IMR-90 (cell line): ENCODE data around the gene NDUFA13. TPM values are rescaled to one million over a fixed set of nuclear protein-coding genes. Genes with fewer than 3 reads are reported as not detected.

Source experiments
- ATAC-seq: fragments of 200-7000 bp; cut with Tn5 transposase; 2 replicates; pipeline ENCODE4 v1.9.1; 2020; ENCODE audit warnings: low read depth, mild to moderate bottlenecking, moderate library complexity
- BruUV-seq: library from RNA; stranded (reverse); fragments of 400-500 nt; replicated peaks from 2 replicates; lab custom pipeline; 2021; lab: Mats Ljungman, UMichigan
- CTCF ChIA-PET: fragments of 300-600 bp; formaldehyde crosslinking; extraction: SDS; loops from one replicate; lab custom pipeline; 2021; ENCODE audit warnings: antibody characterized with exemption; lab: Yijun Ruan, JAX
- POLR2A ChIA-PET: fragments of 300-600 bp; sonication (Branson Sonifier 250); formaldehyde crosslinking; loops from one replicate; lab custom pipeline; 2022; ENCODE audit warnings: antibody characterized with exemption; ENCODE audit not compliant: unreplicated experiment; lab: Charles Lee
- DNase-seq: peaks from one replicate; pipeline ENCODE4 v3.0.0; 2013
- H2AFZ ChIP-seq: replicated peaks from 2 replicates; pipeline ENCODE3; 2013; ENCODE audit warnings: low read length, mild to moderate bottlenecking; ENCODE audit not compliant: poor library complexity
- H2AK5ac ChIP-seq: 2 replicates; pipeline ENCODE4 v1.6.1; 2013; ENCODE audit warnings: low read depth, low read length, inconsistent platforms
- H2AK9ac ChIP-seq: replicated peaks from 2 replicates; pipeline ENCODE3; 2013; ENCODE audit warnings: mild to moderate bottlenecking, low read depth, low read length, moderate library complexity; ENCODE audit not compliant: poor library complexity
- H2BK120ac ChIP-seq: 2 replicates; pipeline ENCODE4 v1.6.1; 2013; ENCODE audit warnings: low read depth, low read length, inconsistent platforms
- H2BK15ac ChIP-seq: 3 replicates; pipeline ENCODE4 v1.6.1; 2013; ENCODE audit warnings: low read depth, low read length, inconsistent platforms
- H2BK20ac ChIP-seq: 2 replicates; pipeline ENCODE4 v1.6.1; 2013; ENCODE audit warnings: low read depth, mild to moderate bottlenecking, inconsistent platforms, low read length, moderate library complexity
- H2BK5ac ChIP-seq: 2 replicates; pipeline ENCODE4 v1.6.1; 2013; ENCODE audit warnings: mild to moderate bottlenecking, low read depth, low read length, inconsistent platforms; ENCODE audit not compliant: poor library complexity, severe bottlenecking
- H3K14ac ChIP-seq: replicated peaks from 2 replicates; pipeline ENCODE4 v1.6.1; 2013; ENCODE audit warnings: low read depth, low read length, inconsistent platforms
- H3K18ac ChIP-seq: 2 replicates; pipeline ENCODE4 v1.6.1; 2013; ENCODE audit warnings: low read depth, low read length, control low read depth
- H3K23ac ChIP-seq: 2 replicates; pipeline ENCODE4 v1.6.1; 2013; ENCODE audit warnings: low read depth, low read length, inconsistent platforms
- H3K27ac ChIP-seq: 2 replicates; pipeline ENCODE4 v1.5.1; 2013; ENCODE audit warnings: mild to moderate bottlenecking, control low read depth, low read length; ENCODE audit not compliant: insufficient read depth
- H3K27me3 ChIP-seq: 2 replicates; pipeline ENCODE4 v1.6.1; 2013; ENCODE audit warnings: low read length; ENCODE audit not compliant: control insufficient read depth, insufficient read depth
- H3K36me3 ChIP-seq: 2 replicates; pipeline ENCODE4 v1.6.1; 2013; ENCODE audit warnings: low read length, mixed read lengths; ENCODE audit not compliant: control insufficient read depth, insufficient read depth
- H3K4ac ChIP-seq: 2 replicates; pipeline ENCODE4 v1.6.1; 2013; ENCODE audit warnings: low read depth, low read length, inconsistent platforms
- H3K4me1 ChIP-seq: 2 replicates; pipeline ENCODE4 v1.6.1; 2013; ENCODE audit warnings: low read length, mixed read lengths; ENCODE audit not compliant: control insufficient read depth, insufficient read depth
- H3K4me2 ChIP-seq: 2 replicates; pipeline ENCODE4 v1.6.1; 2013; ENCODE audit warnings: low read depth, mild to moderate bottlenecking, control low read depth, low read length, moderate library complexity
- H3K4me3 ChIP-seq: 2 replicates; pipeline ENCODE4 v1.5.1; 2013; ENCODE audit warnings: low read depth, mild to moderate bottlenecking, control low read depth, low read length, moderate library complexity; ENCODE audit not compliant: insufficient read depth
- H3K56ac ChIP-seq: 2 replicates; pipeline ENCODE4 v1.6.1; 2013; ENCODE audit warnings: low read length, inconsistent platforms; ENCODE audit not compliant: insufficient read depth; ENCODE audit errors: extremely low read depth
- H3K79me1 ChIP-seq, 2 experiments: 2 replicates each; pipeline ENCODE4 v1.6.1; 2013; ENCODE audit warnings: low read length in 2 of 2, inconsistent platforms in 1 of 2, low read depth in 1 of 2
- H3K9ac ChIP-seq: 2 replicates; pipeline ENCODE4 v1.6.1; 2013; ENCODE audit warnings: low read depth, low read length, control low read depth
- H3K9me1 ChIP-seq: 2 replicates; pipeline ENCODE4 v1.6.1; 2013; ENCODE audit warnings: low read length, inconsistent platforms; ENCODE audit not compliant: insufficient read depth
- H3K9me3 ChIP-seq: 2 replicates; pipeline ENCODE4 v1.6.1; 2013; ENCODE audit warnings: low read length; ENCODE audit not compliant: control insufficient read depth, insufficient read depth
- H4K20me1 ChIP-seq: 2 replicates; pipeline ENCODE4 v1.6.1; 2013; ENCODE audit warnings: low read length, inconsistent platforms; ENCODE audit not compliant: insufficient read depth
- H4K5ac ChIP-seq: 2 replicates; pipeline ENCODE4 v1.6.1; 2013; ENCODE audit warnings: mild to moderate bottlenecking, low read depth, low read length, control low read depth
- H4K8ac ChIP-seq, 2 experiments: 2 replicates each; pipeline ENCODE4 v1.6.1; 2013; ENCODE audit warnings: low read depth in 2 of 2, low read length in 2 of 2, control low read depth in 1 of 2, inconsistent platforms in 1 of 2
- H4K91ac ChIP-seq: 2 replicates; pipeline ENCODE4 v1.6.1; 2013; ENCODE audit warnings: low read depth, low read length, inconsistent platforms; ENCODE audit not compliant: insufficient read depth
- BHLHE40 ChIP-seq: fragments of 150-350 bp; IDR thresholded peaks from 2 replicates; pipeline ENCODE4 v1.6.1; 2016; ENCODE audit warnings: mild to moderate bottlenecking, low read depth, low read length
- CEBPB ChIP-seq: IDR thresholded peaks from 2 replicates; pipeline ENCODE4 v1.6.1; 2012; ENCODE audit warnings: low read depth, low read length, improper control_type of control experiment
- CHD1 ChIP-seq: IDR thresholded peaks from 2 replicates; pipeline ENCODE4 v1.6.1; 2012; ENCODE audit warnings: low read depth, low read length, improper control_type of control experiment
- CTCF ChIP-seq: conservative IDR thresholded peaks from 2 replicates; pipeline ENCODE4 v1.5.1; 2012; ENCODE audit warnings: mild to moderate bottlenecking, low read depth, low read length, improper control_type of control experiment
- ELK1 ChIP-seq: fragments of 150-350 bp; IDR thresholded peaks from 2 replicates; pipeline ENCODE4 v1.6.1; 2016; ENCODE audit warnings: low read depth, mild to moderate bottlenecking, low read length, moderate library complexity, borderline replicate concordance
- FOS ChIP-seq: fragments of 150-350 bp; IDR thresholded peaks from 2 replicates; pipeline ENCODE4 v1.6.1; 2016; ENCODE audit warnings: low read depth, low read length
- MAFK ChIP-seq: IDR thresholded peaks from 2 replicates; pipeline ENCODE4 v1.6.1; 2012; ENCODE audit warnings: low read depth, low read length, improper control_type of control experiment
- MXI1 ChIP-seq: IDR thresholded peaks from 2 replicates; pipeline ENCODE4 v1.6.1; 2012; ENCODE audit warnings: low read depth, mild to moderate bottlenecking, low read length, moderate library complexity, borderline replicate concordance
- NFE2L2 ChIP-seq: fragments of 150-350 bp; IDR thresholded peaks from 2 replicates; pipeline ENCODE4 v1.6.1; 2016; ENCODE audit warnings: low read depth, mild to moderate bottlenecking, low read length
- POLR2A ChIP-seq: IDR thresholded peaks from 2 replicates; pipeline ENCODE4 v1.6.1; 2012; ENCODE audit warnings: mild to moderate bottlenecking, low read depth, low read length
- RAD21 ChIP-seq: IDR thresholded peaks from 2 replicates; pipeline ENCODE4 v1.6.1; 2012; ENCODE audit warnings: low read length, improper control_type of control experiment
- RFX5 ChIP-seq: IDR thresholded peaks from 2 replicates; pipeline ENCODE4 v1.8.0; 2012; ENCODE audit warnings: low read depth, mild to moderate bottlenecking, low read length, moderate library complexity
- SMC3 ChIP-seq: fragments of 150-350 bp; IDR thresholded peaks from 2 replicates; pipeline ENCODE4 v1.6.1; 2016; ENCODE audit warnings: low read depth, mild to moderate bottlenecking, antibody characterized with exemption, low read length, moderate library complexity
- USF2 ChIP-seq: fragments of 150-350 bp; IDR thresholded peaks from 2 replicates; pipeline ENCODE4 v1.6.1; 2017; ENCODE audit warnings: mild to moderate bottlenecking, antibody characterized with exemption, low read length, low read depth
- whole genome bisulfite sequencing, 2 experiments: methylation state at CpG; one replicate each; pipeline versions ENCODE4 v1.1.5 to v1.1.7; 2013; ENCODE audit warnings: missing lambda C conversion rate in 2 of 2; ENCODE audit not compliant: insufficient read length in 1 of 2; ENCODE audit errors: extremely low coverage in 2 of 2; 5-methylcytosine and 5-hydroxymethylcytosine counted together
- dilution Hi-C: fragments of 300-500 bp; cut with HindIII; formaldehyde crosslinking; loops from one replicate; pipeline ENCODE4 v1.14.3; 2018; ENCODE audit warnings: low sequenced_read_pairs; ENCODE audit not compliant: unreplicated experiment
- in situ Hi-C: fragments of 300-500 bp; cut with MboI; formaldehyde crosslinking; loops from 3 replicates; pipeline ENCODE4 v1.14.3; 2019; ENCODE audit warnings: low sequenced_read_pairs, inconsistent platforms, mixed read lengths
- intact Hi-C: fragments of 100-400 bp; cut with micrococcal nuclease; formaldehyde crosslinking; loops from 2 replicates; pipeline ENCODE4 v1.10.0; 2022
- polyA plus RNA-seq, 3 experiments: library from polyadenylated mRNA; depleted of rRNA; stranded (reverse); fragments of >200 nt; gene quantifications; 2 replicates each; pipeline ENCODE4 v1.2.3, GENCODE V29; 2012; ENCODE audit warnings: low replicate concordance in 1 of 3
- total RNA-seq: library from RNA; depleted of rRNA; stranded (reverse); fragments of >200 nt; gene quantifications from 2 replicates; pipeline ENCODE4 v1.2.3, GENCODE V29; 2012

NDUFA13 gene
- total and polyA plus RNA-seq, 2 of the 4 experiments (the other 2 are of a cell fraction): 30.6 to 667 TPM

- H3K27me3 ChIP-seq: peaks cover 4% of the 10 kb centered on the region; the same call in 1 of the 2 replicates
- no peak overlapping the region for H2AK9ac ChIP-seq
- no peaks in the 10 kb centered on the region for H3K9me1 ChIP-seq
- ChIA-PET CTCF (interaction anchor here (0.8 to 1.8 kb wide), 6 partner anchors 11 to 111 kb away, joined by 3 to 11 read pairs (median 5); partner anchors contain the start of gene GMIP), POLR2A (no interaction called here)
- H3K4me1 ChIP-seq: peaks cover 5% of the 10 kb centered on the region
- no peaks in the 10 kb centered on the region; a peak in 1 of 4 replicates for H3K79me1 ChIP-seq
- no peak overlapping the region for H3K4ac ChIP-seq
- peak overlapping the region; percentile 38 for H2AFZ ChIP-seq
- H3K27ac ChIP-seq: no peak overlapping the region
- in situ Hi-C loops: loop anchor here (25.0 kb wide), 1 partner anchor 429 kb away; no protein-coding TSS in a partner anchor
- H3K56ac ChIP-seq: no peak overlapping the region
- H4K5ac ChIP-seq: no peak overlapping the region
- H3K9me3 ChIP-seq: no peaks in the 10 kb centered on the region
- H3K18ac ChIP-seq: no peak overlapping the region
- H3K14ac ChIP-seq: no peak overlapping the region
- DNase-seq: no peak
- no peak overlapping the region for H3K4me3 ChIP-seq
- peaks cover 11% of the 10 kb centered on the region; the same call in 1 of the 2 replicates for H4K20me1 ChIP-seq
- H3K23ac ChIP-seq: no peak overlapping the region
- BruUV-seq: no TSS peak
- WGBS, 2 experiments: 69 to 100% methylated on average over 1 to 9 of the region's 14 CpGs
- H2BK120ac ChIP-seq: no peak overlapping the region
- no peak overlapping the region for H2BK15ac ChIP-seq
- no peak overlapping the region for H2BK5ac ChIP-seq
- no peak overlapping the region for H4K91ac ChIP-seq
- no peak overlapping the region for H3K9ac ChIP-seq
- H2BK20ac ChIP-seq: no peak overlapping the region
- dilution Hi-C loops: no loop called here
- no peak for ATAC-seq
- H2AK5ac ChIP-seq: no peak overlapping the region
- intact Hi-C loops: loop anchor here (1.0 kb wide), 1 partner anchor 110 kb away; the partner anchor contains the start of gene GMIP
- H3K4me2 ChIP-seq: no peak overlapping the region
- peaks cover 4% of the 10 kb centered on the region; the same call in 1 of the 2 replicates for H3K36me3 ChIP-seq
- no peak overlapping the region for H4K8ac ChIP-seq
- TF ChIP-seq CEBPB: no peak
- no peak for TF ChIP-seq NFE2L2
- no peak for TF ChIP-seq CHD1
- TF ChIP-seq ELK1: no peak
- TF ChIP-seq SMC3: no peak
- TF ChIP-seq USF2: no peak
- TF ChIP-seq CTCF: no peak
- no peak for TF ChIP-seq BHLHE40
- TF ChIP-seq MAFK: no peak
- no peak for TF ChIP-seq POLR2A
- TF ChIP-seq FOS: no peak
- TF ChIP-seq RFX5: no peak
- no peak for TF ChIP-seq RAD21
- TF ChIP-seq MXI1: no peak
Observed at GRCh38 chr19:19532806-19533701, 17.0 kb downstream of the NDUFA13 start.
